Stomach (tissue), 9 donors: Measurements from ENCODE around the gene ZFYVE9. TPM values are rescaled to one million over a fixed set of nuclear protein-coding genes. Genes with fewer than 3 reads are reported as not detected.

ENCODE experiments used
- DNase-seq, 2 donors: peaks; one replicate each; pipeline versions ENCODE4 v3.0.0 to v3.0.0-alpha.2; 2013 to 2019
- H3K27ac ChIP-seq, 5 donors: fragments of 200-600 bp in 4 of 5; sonication (generic) in 4 of 5; one replicate each; pipeline ENCODE4 v1.5.1; 2013 to 2019; ENCODE audit warnings: mild to moderate bottlenecking in 1 of 5, moderate library complexity in 1 of 5
- H3K27me3 ChIP-seq, 3 donors: fragments of 200-600 bp; sonication (generic); one replicate each; pipeline ENCODE4 v1.5.1; 2017 to 2019; ENCODE audit warnings: mixed run types in 1 of 3
- H3K36me3 ChIP-seq, 4 donors: fragments of 200-600 bp; sonication (generic); 1 replicate in 3 of 4; 2 replicates in 1 of 4; pipeline ENCODE4 v1.5.1; 2016 to 2019
- H3K4me1 ChIP-seq, 4 donors: fragments of 200-600 bp; sonication (generic); one replicate each; pipeline ENCODE4 v1.5.1; 2016 to 2019
- H3K4me3 ChIP-seq, 4 donors: fragments of 200-600 bp; sonication (generic) in 3 of 4; one replicate each; pipeline ENCODE4 v1.5.1; 2016 to 2019; ENCODE audit warnings: mild to moderate bottlenecking in 1 of 4
- H3K9me3 ChIP-seq, 4 donors: fragments of 200-600 bp; sonication (generic); one replicate each; pipeline ENCODE4 v1.5.1; 2016 to 2019
- EP300 ChIP-seq: sonication (generic); formaldehyde crosslinking; IDR thresholded peaks from one replicate; pipeline ENCODE4 v1.6.1; 2017; ENCODE audit warnings: antibody characterized with exemption
- POLR2A ChIP-seq, 4 donors: fragments of 450-650 bp; IDR thresholded peaks; one replicate each; pipeline ENCODE4 v1.6.1; 2016; ENCODE audit warnings: antibody characterized with exemption in 4 of 4, control low read depth in 2 of 4, mild to moderate bottlenecking in 1 of 4, moderate library complexity in 1 of 4
- POLR2AphosphoS5 ChIP-seq, 3 donors: sonication (generic); formaldehyde crosslinking; IDR thresholded peaks; one replicate each; pipeline ENCODE4 v1.6.1; 2016; ENCODE audit warnings: antibody characterized with exemption in 3 of 3
- WGBS, 5 donors: extraction: QIAGEN DNeasy Blood & Tissue Kit in 3 of 5; methylation state at CpG; one replicate each; pipeline versions ENCODE4 v1.1.5 to v1.1.7; 2013 to 2018; 5-methylcytosine and 5-hydroxymethylcytosine counted together
- intact Hi-C: fragments of 100-400 bp; cut with DNase I; formaldehyde crosslinking; loops from one replicate; pipeline ENCODE4 v1.15.1; 2023; ENCODE audit warnings: low total_unique reads
- polyA plus RNA-seq, 3 donors: library from polyadenylated mRNA; stranded (reverse); fragments of 200-250 nt; gene quantifications; one replicate each; pipeline ENCODE4 v1.2.3, GENCODE V29; 2013
- total RNA-seq, 5 donors: library from RNA; depleted of rRNA; stranded (reverse); fragments of >200 nt; gene quantifications; one replicate each; pipeline versions ENCODE4 v1.1.0 to v1.2.3, GENCODE V29; 2014 to 2016
- TF ChIP-seq, protein P1 (sequence below), 7 experiments: fragments of 450-650 bp in 4 of 7; fragments of 200-600 bp in 3 of 7; sonication (generic) in 3 of 7; IDR thresholded peaks; one replicate each; pipeline ENCODE4 v1.5.1; 2016 to 2019; ENCODE audit warnings: antibody characterized with exemption in 7 of 7, control low read depth in 2 of 7, mild to moderate bottlenecking in 1 of 7
- donor health status: healthy with polysubstance abuse.
- donor health status: Bipolar disorder and iron deficiency.
- donor health status: healthy.

The ZFYVE9 gene
- total and polyA plus RNA-seq, 8 donors: 3.6 to 61.1 (median 15.7) TPM

DNA sequence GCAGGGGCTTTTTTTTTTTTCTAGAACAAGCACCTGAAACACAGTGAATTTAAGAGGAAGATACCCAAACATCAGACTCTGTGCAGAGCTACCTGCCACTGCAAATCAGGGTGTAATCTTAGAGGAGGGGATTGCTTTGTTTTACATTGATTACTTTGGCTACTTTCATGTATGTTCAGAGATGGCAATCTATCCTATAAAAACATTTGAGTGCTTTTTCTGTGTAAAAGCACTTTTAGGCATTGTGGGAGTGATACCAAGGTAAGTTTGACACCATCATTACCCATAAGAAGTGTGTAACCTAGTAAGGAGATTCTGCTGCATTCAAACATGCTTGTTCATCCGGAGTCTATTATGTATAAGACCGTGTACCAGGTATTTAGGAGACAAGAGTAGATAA is 50.1 kb downstream of the ZFYVE9 start:
- WGBS, 5 donors: 35 to 57% (median 48%) methylated on average over 2 of the region's 2 CpGs
- intact Hi-C loops: no loop called here
- no peak overlapping the region for H3K27ac ChIP-seq

DNA sequence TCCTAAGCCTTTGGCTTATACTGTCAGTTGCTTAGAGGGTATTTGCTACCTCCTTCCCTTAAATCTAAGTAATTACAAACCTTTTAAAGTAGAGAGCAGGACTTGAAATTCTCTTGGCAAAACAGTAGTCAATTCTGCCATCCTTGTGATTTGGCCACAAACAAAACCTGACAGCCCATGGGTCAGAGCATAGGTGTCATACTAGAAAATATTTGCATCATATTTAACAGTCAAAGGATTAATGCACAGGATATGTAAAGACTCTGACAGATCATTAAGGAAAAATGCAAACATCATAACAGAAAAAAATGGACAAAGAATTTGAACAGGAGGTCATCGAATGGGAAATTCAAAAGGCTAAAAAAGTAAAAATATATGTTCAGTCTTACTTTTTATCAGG is 50.5 kb downstream of the ZFYVE9 start:
- Histone ChIP-seq H3K27ac (no peak overlapping the region), H3K9me3 (no peaks in the 10 kb centered on the region), H3K4me1 (peaks cover 0 to 31% (median 13%) of the 10 kb centered on the region in 4 donors), H3K4me3 (no peak overlapping the region), H3K27me3 (no peaks in the 10 kb centered on the region), H3K36me3 (no peaks in the 10 kb centered on the region)
- intact Hi-C loops: no loop called here
- TF ChIP-seq POLR2A (IDR thresholded peaks at IDR 0.05) (no peak), EP300 (no peak), POLR2AphosphoS5 (IDR thresholded peaks at IDR 0.05) (no peak)
- TF ChIP-seq, protein P1, sequence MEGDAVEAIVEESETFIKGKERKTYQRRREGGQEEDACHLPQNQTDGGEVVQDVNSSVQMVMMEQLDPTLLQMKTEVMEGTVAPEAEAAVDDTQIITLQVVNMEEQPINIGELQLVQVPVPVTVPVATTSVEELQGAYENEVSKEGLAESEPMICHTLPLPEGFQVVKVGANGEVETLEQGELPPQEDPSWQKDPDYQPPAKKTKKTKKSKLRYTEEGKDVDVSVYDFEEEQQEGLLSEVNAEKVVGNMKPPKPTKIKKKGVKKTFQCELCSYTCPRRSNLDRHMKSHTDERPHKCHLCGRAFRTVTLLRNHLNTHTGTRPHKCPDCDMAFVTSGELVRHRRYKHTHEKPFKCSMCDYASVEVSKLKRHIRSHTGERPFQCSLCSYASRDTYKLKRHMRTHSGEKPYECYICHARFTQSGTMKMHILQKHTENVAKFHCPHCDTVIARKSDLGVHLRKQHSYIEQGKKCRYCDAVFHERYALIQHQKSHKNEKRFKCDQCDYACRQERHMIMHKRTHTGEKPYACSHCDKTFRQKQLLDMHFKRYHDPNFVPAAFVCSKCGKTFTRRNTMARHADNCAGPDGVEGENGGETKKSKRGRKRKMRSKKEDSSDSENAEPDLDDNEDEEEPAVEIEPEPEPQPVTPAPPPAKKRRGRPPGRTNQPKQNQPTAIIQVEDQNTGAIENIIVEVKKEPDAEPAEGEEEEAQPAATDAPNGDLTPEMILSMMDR (IDR thresholded peaks at IDR 0.05): no peak
- DNase-seq: no peak
- WGBS, 5 donors: 93 to 100% (median 94%) methylated on average over 1 of the region's 1 CpG

More for the DNA sequence above, 50.1 kb downstream of the ZFYVE9 start:
- Histone ChIP-seq H3K27me3 (no peaks in the 10 kb centered on the region), H3K9me3 (no peaks in the 10 kb centered on the region), H3K4me1 (peaks cover 0 to 31% (median 13%) of the 10 kb centered on the region in 4 donors), H3K4me3 (no peak overlapping the region), H3K36me3 (no peaks in the 10 kb centered on the region)
- TF ChIP-seq EP300 (no peak), POLR2AphosphoS5 (IDR thresholded peaks at IDR 0.05) (no peak), POLR2A (IDR thresholded peaks at IDR 0.05) (no peak)
- TF ChIP-seq, protein P1 (IDR thresholded peaks at IDR 0.05): no peak
- no peak for DNase-seq

DNA sequence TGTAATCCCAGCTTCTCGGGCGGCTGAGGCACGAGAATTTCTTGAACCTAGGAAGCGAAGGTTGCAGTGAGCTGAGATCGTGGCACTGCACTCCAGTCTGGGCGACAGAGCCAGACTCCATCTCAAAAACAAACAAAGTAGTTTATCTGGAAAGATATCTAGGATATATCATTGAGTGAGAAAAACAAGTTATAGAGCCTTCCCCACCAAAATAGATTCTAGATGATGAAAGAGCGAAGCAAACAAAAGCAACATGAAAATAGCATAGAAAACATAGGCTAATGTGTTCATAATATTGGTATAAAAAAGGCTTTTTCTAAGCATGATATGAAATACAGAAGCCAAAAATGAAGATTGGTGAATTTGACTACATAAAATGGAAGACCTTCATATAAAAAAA is 52.1 kb downstream of the ZFYVE9 start:
- Histone ChIP-seq H3K4me3 (no peak overlapping the region), H3K4me1 (peaks cover 0 to 31% (median 13%) of the 10 kb centered on the region in 4 donors), H3K27me3 (no peaks in the 10 kb centered on the region), H3K9me3 (no peaks in the 10 kb centered on the region), H3K36me3 (no peaks in the 10 kb centered on the region), H3K27ac (no peak overlapping the region)
- intact Hi-C loops: no loop called here
- DNase-seq: no peak
- TF ChIP-seq POLR2A (IDR thresholded peaks at IDR 0.05) (no peak), POLR2AphosphoS5 (IDR thresholded peaks at IDR 0.05) (no peak)
- 79 to 96% (median 82%) methylated on average over 7 of the region's 7 CpGs for WGBS, 5 donors

DNA sequence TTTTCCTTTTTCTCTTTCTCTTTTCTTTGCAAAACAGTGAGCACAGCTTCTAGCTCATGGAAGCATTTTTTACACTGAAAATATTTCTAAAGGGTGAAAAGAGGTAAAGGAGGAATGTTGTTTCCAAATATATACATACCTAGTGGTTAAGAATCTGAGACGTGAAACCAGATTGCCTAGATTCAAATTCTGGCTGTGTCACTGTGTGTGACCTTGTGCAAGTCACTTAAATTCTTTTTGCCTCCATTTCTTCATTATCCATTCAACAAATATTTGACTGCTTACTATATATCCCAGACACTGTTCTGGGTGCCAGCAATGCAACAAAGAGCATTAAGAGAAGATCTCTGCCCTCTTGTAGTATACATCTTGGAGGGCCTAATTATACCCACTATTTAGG is 53.3 kb downstream of the ZFYVE9 start:
- H3K4me3 ChIP-seq: no peak overlapping the region
- no peak for TF ChIP-seq POLR2AphosphoS5 (IDR thresholded peaks at IDR 0.05)
- no peak for TF ChIP-seq EP300
- TF ChIP-seq, protein P1 (IDR thresholded peaks at IDR 0.05): no peak
- no peak for TF ChIP-seq POLR2A (IDR thresholded peaks at IDR 0.05)
- 54 to 72% (median 61%) methylated on average over 1 of the region's 1 CpG for WGBS, 5 donors
- H3K36me3 ChIP-seq: no peaks in the 10 kb centered on the region
- peaks cover 0 to 2% (median under 1%) of the 10 kb centered on the region in 4 donors for H3K9me3 ChIP-seq
- H3K27ac ChIP-seq: no peak overlapping the region
- no peak for DNase-seq
- H3K4me1 ChIP-seq: peaks cover 0 to 23% (median 10%) of the 10 kb centered on the region in 4 donors
- no peaks in the 10 kb centered on the region for H3K27me3 ChIP-seq
- intact Hi-C loops: no loop called here

DNA sequence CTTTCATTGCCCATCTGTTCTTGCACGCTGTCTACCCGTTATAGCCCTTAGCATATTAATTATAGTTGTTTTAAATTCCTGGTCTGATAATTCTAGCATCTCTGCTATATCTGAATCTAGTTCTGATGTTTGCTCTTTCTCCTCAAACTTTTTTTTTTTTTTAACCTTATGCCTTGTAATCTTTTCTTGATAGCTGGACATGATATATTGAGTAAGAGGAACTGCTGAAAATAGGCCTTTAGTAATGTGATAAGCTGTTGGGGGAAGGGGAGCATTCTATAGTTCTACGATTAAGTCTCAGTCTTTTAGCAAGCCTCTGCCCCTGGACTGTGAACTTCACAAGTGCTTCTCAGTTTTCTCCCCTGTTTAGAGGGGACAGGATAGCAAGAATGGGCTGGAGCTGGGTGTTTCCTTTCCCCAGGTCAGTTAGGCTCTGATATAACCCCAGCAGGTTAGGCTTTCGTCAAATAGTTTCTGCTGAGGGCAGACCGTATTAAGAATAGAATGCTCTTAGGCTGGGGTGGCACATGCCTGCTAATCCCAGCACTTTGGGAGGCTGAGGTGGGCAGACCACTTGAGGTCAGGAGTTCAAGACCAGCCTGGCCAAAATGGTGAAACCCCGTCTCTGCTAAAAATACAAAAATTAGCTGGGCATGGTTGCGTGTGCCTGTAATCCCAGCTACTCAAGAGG is 62.2 kb downstream of the ZFYVE9 start:
- TF ChIP-seq, protein P1 (IDR thresholded peaks at IDR 0.05): no peak
- TF ChIP-seq POLR2AphosphoS5 (IDR thresholded peaks at IDR 0.05): no peak
- TF ChIP-seq POLR2A (IDR thresholded peaks at IDR 0.05): no peak
- TF ChIP-seq EP300: no peak
- H3K36me3 ChIP-seq: no peaks in the 10 kb centered on the region
- intact Hi-C loops: no loop called here
- no peak overlapping the region for H3K27ac ChIP-seq
- peaks cover 6 to 36% (median 13%) of the 10 kb centered on the region in 4 donors for H3K4me1 ChIP-seq
- H3K27me3 ChIP-seq: no peaks in the 10 kb centered on the region
- 60 to 77% (median 63%) methylated on average over 6 to 7 of the region's 7 CpGs for WGBS, 5 donors
- peaks cover 0 to 9% (median 3%) of the 10 kb centered on the region in 4 donors for H3K9me3 ChIP-seq
- no peak for DNase-seq
- no peak overlapping the region for H3K4me3 ChIP-seq
